ENCODE results near the gene TBX20.
"Not testable (repeated sequence)": the region's sequence is repeated elsewhere in the genome, so short reads cannot be mapped to it uniquely, and the experiment has no call there.

The TBX20 gene

DNA sequence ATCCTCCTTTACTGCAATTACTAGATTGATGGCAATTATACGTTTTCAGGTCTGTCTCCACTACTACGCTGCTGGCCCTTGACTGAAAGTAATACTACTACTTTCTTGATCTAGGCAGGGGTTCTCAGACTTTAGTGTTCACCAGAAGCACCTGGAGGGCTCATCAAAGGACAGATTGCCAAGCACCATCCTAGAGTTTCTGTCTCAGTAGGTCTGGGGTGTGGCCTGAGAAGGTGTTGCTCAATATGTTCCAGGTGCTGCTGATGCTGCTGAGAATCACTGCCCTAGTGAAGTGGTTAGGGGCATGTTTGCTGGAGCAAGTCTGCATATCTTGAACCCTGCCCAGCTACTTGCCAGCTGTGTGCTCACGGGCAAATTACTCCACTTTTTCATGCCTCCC lies 37.9 kb downstream of the TBX20 start:
- not testable (repeated sequence) for DNase-seq

DNA sequence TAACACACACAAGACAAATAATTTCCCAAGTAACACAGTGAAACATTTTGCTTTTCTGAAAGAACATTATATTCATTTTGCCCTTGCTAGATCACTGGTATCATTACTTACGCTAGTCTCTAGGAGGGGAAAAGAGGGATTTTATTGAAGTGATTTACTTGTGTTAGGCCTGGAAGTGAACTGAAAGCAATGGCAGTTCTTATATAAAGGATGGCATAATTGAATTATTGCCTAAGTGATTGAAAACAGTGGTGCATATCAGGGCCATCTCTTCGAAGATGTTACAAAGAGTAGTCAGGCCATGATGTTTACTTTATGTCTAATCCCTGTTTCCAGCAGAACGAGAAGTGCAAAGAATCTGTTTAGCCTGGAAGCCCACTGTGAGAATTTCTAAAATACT lies 38.8 kb downstream of the TBX20 start:
- not testable (repeated sequence) for DNase-seq

DNA sequence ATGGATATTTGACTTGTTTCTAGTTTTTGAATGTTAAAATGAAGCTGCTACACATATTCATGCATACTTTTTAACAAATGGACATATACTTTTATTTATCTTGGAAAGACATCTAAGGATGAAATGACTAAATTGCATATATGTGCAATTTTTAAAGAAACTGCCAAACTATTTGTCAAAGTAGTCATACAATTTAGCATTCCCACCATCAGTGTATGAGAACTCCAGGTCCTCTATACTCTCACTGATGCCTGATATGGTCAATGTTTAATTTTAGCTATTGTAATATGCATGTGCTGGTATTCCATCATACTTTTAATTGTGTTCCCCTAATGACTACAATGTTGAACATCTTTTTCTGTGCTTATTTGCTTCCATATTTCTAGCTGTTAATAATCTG lies 47.0 kb downstream of the TBX20 start:
- DNase-seq: not testable (repeated sequence)

DNA sequence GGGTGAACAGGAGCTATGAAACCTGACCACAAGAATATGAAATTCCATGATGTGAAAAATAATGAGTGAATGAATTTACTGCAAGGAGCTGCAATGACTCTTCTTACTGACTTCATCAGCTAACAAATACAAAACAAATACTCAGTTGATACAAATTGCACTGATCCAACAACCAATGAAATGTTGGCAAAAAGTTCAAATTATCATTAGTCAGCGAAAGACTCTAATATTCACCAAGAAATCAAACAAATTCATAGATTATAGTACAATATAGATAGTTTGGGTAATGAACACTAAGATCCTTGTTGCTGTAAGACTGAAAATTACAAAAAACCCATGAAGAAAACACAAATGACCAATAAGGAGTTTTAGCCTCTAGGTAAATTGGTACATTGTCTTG lies 49.0 kb downstream of the TBX20 start:
- DNase-seq: not testable (repeated sequence)

DNA sequence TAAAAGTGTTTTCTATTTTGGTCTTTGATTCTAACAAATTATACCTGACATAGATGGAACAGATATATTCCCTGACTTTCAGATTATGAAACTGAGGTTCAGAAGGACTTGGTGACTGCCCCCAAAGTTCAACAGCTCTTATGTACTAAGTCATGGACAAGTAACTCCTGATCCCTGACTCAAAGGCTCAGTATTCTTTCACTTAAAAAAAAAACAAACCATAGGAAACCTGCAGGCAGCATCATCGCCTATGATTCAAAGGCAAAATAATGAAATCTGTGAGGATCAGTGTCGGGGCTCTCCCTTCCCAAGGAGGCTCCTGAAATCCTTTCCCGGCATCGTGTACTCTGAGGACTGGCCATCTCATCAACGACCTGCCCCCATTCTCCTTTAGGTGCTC lies 49.9 kb downstream of the TBX20 start:
- not testable (repeated sequence) for DNase-seq

DNA sequence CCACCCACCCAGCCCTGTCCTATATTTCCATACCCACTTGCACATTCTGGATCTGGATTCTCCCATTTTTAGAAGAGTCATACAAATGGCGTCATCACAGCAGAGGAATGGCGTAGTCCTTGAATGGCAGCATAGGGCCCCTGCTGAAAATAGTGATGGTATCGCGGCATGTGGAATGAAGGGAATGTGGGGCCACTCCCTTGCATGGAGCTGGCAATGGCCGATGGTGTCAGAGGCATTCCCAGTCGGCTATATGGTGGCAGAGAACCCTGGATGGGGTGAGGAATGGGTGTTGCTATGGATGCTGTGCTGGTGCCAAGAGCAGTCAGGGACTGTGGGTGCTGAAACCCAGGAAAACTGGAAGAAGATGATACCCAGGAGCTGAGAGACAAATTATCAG lies 51.5 kb downstream of the TBX20 start:
- not testable (repeated sequence) for DNase-seq

DNA sequence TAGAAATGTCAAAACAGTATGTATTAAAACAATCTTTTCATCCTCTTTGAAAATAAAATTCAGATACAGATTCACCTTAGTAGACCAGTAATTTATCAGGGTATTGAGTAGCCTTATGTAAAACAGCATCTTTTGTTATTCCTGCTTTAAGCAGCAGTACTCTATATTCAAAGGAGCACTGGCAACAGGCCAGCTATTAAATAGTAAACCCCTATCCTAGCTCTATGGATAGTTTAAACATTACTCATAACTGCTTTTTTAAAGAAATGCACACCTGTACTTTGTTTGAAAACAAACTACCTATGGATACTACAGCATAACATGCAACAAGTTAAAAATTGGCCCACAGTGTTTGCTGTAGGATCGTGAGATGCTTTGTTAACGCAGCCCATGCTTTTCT lies 53.7 kb downstream of the TBX20 start:
- DNase-seq: not testable (repeated sequence)

DNA sequence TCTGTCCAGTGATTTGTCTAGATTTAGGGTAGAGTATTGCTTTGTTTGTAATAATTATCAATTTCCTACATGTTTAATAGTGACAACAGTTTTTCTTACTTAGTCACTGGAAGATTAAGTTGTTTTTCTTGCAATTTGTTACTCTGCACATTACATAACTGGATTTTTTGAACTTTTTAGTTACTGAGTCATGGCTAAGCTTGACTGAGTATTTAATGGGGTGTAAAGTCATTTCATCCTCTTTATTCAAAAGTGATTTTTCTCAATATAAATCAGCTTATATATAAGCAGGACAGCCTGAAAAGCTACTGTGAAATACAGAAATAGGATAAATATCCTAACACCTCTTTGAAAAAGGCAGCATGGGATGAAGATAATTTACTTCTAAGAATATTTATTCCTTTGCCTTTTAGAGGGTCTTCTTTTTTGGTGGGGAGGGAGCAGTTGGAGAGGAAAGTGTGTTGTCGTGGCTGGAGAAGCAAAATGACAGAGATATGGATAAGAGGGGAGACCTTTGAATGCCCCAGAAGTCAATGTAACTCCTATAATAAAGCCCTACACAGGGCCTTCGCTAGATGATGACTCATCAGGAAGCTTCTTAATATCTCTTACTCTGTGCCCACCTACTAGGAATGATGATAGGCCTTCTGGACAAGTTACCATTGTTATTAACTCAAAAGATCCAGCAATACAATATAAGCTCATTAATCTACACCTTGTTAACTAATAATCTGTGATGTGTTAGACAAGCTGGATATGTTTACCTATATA lies 55.3 kb downstream of the TBX20 start:
- DNase-seq: not testable (repeated sequence)

DNA sequence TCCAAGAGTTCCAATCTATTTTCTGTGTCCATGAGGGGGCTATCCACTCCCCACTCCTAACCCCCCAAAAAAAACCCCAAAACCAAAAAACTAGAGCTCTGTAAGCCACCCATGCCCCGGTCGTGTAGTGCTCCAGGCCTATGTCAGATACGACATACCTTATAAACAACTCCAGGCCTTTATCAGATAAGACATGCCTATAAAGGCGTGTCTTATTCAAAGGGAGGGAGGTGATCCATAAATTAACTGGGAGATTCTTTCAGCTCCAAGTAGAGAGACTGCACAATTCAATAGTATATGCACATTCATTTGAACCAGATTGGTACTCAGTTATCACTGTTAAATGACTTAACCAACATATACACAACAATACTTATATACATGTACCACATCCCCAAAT lies 62.3 kb downstream of the TBX20 start:
- DNase-seq: not testable (repeated sequence)

DNA sequence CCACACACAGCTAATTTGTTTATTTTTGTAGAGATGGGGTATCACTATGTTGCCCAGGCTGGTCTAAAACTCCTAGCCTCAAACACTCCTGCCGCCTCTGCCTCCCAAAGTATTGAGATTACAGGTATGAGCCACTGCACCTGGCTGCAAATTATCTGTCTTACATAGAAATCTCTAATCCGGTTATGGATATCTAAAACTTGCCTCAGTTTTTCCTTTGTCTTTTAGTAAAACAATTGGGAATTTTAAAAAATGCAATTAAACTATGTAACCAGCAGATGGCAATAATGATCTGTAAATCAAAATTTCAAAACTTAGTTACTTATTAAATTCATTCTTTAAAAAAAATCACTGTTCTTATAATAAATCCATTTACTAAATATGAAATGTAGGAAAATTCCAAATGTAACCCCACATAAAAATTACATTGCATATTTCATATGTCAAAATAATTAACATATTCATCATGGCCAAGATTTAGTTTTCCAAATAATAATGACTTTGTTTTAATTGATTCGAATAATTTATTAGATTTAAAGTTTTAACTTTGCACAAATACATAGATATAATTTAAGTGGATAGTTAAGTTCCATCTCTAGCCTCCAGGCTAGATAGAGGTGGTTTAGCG lies 63.6 kb downstream of the TBX20 start:
- not testable (repeated sequence) for DNase-seq

DNA sequence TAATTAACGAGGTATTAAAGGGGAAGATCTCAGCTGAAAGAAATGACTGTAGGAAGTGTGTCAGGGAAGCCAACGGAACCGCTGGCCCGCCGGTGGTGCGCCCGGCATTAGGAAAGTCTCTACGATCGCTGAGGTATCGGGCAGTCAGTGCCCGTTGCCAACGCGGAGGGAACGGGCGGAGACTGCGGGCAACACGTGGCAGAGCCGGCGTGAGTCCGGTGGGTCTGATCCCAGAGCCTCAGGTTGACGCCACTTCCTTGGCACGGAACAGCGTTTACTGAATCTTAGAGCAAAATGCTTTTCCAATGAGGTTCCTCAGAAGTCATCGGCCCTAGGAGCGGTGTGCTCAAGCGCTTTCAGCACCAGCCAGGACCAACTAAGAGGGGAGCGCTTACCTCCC lies 67.1 kb downstream of the TBX20 start:
- DNase-seq: peak; percentile 39

DNA sequence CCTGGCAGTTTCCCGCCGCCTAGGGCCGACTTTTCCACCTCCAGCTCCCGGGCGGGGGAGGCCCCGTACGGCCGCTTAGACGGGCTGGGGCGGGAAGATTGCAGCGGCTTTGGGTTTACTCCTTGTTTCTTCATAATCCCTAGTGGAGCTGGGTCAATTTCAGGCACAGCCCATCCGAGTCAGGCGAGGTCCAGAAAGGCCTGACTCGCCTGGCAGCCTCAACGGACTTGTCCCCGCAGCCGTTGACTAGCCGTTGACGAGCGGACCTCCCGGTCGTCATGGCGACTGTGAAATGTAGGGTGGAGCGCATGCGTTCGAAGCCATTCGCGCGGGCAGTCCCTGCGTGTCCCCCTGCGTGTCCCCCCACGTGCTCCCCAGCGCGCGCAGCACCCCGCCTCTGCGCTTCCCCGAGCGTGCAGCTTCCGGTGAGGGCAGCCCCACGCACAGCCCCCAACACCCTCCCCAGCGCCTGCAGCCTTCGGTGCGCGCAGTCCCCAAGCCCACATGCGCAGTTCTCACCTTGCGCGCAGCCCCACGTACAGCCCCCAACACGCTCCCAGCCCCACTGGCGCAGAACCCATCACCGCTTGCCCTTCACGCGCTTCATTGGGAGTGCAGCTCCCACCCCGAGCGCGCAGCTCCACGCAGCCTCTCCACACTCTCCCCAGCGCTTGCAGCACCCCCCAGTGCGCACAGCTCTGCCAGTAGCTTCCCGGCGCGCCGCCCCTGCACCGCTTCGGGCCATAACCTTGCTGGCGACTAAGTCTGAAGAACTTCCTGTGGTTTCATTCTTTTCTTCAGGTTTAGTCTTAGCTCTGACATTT lies 67.8 kb downstream of the TBX20 start:
- peak; percentile 70 for DNase-seq

DNA sequence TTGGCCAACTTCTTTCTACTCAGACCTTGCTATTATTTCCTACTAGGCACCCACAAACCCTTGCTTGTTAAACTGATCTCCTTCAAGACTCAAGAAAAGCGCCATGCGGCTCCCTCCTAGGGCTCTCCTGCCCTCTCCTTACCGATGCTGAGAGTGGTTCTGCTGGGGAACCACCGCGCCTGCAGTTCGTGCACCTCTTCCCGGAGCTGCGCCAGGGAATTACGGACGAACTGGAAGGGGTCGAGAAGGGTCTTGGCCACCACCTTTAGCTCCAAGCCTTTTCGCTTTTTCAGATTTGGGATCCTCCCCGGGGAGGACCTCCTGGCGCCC lies 68.4 kb downstream of the TBX20 start:
- not testable (repeated sequence) for DNase-seq

DNA sequence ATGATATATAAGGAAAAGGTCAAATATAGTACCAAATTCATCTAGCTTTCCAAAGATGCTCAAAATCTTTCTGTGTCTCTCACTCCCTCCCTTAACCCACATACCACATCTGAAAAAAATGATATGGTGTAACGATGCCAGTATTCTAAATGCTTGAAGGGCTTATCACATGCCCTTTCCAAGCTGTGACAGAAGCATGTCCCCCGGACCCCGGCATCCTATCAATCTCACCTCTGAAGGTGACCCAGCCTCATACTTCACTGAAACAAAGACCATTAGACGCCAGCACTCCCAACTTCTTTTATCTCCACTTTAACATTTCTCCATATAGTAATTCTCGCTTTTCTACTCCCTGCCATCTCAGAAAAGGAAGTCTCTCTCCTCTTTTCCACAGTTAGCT lies 68.9 kb downstream of the TBX20 start:
- DNase-seq: not testable (repeated sequence)

DNA sequence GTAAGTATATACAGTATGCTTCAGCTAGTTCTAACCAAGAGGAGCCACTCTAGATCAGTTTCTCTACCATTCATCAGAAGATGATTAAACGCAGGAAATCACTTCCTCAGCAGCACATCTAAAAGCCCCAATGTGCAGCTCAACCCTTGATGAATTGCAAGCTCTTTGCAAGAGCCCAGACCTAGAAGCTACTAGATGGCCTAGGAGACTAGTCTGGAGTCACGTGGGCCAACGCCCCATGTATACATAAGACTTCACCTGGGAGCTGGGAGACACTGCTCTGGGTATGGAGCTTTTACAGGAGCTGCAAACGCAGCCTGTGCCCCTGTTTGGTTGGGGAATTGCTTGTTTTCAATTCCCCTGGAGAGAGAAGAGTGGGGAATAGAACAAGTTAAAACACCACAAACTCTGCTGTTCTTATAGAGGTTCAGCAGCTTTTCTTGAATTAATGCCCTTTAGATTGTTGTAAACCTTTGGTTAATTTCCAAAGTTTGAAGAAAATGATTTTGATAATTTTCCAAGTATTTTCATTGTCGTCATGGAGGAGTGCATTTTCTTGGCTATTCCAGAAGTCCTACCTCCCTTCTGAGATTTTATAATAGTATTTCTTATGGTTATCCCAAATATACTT lies 69.9 kb downstream of the TBX20 start:
- DNase-seq: not testable (repeated sequence)

DNA sequence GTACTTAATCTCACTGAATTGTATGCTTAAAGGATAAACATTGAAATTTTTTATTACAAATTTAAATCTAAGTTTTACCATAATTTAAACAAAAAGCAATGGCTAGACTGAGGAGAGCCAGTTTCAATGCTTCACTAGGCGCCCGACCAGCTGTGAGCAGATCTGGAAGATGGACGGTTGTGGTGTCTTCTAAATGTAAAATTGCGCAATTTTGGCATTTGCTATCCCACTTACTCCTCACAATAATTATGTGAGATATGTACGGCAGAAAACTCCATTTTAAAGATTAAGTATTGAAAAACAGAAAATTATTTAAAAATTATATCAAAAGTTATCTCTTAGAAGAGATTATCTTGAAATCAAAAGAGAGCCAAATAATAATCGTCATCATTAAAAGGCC lies 73.2 kb downstream of the TBX20 start:
- DNase-seq: not testable (repeated sequence)

DNA sequence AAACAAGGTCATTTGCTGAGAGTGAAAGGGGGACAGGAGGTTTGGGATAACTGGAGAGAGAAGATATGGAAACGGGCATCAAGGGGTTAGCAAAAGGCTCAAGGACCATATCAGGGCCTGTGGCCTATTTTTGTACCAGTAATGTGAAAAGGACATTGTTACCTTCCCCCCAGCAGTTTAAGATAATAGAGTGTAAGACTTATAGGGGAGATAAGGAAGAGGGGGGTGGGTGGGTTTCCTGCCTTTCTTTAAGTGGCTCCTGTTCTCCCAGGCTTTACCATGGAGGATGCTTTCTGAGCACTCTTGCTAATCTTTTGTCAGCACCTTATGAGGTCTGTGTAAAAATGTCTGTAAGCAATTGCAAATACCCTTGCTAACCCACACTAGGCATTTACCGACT lies 80.7 kb downstream of the TBX20 start:
- DNase-seq: not testable (repeated sequence)

DNA sequence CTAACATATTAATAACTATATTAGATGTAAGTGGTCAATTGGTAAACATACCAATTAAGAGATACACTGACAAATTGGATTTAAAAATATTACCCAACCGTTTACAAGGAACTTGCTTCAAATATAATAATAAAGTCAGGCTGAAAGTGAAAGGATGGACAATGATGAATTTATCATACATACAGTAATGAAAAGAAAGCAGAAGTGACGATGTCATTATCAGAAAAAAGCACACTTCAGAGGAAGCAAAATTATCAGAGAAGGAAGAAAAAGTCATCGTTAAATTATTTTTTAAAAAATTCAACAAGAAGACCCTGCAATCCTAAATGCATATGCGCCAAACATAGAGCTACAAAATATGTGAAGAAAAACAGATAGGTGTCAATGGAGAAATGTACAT lies 81.8 kb downstream of the TBX20 start:
- not testable (repeated sequence) for DNase-seq

DNA sequence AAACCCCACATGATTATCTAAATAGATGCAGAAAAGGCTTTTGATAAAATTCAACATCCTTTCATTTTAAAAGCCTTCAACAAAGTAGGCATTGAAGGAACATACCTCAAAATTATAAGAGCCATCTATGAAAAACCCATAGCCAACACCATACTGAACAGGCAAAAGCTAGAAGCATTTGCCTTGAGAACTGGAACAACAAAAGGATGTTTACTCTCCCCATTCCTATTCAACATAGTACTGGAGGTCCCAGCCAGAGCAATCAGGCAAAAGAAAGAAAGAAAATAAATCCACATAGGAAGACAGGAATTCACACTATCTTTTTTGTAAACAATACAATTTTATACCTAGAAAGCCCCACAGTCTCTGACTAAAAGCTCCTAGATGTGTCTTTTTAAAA lies 86.2 kb downstream of the TBX20 start:
- DNase-seq: not testable (repeated sequence)

DNA sequence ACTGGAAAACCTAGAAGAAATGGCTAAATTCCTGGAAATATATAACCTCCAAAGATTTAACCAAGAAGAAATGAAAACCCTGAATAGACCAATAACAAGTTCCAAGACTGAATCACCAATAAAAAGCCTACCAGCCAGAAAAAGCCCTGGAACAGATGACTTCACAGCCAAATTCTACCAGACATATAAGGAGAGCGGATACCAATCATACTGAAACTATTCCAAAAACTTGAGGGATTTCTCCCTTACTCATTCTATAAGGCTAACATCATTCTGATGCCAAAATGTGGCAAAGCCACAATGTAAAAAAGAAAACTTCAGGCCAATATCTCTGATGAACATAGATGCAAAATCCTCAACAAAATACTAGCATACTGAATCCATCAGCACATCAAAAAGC lies 86.7 kb downstream of the TBX20 start:
- DNase-seq: not testable (repeated sequence)

DNA sequence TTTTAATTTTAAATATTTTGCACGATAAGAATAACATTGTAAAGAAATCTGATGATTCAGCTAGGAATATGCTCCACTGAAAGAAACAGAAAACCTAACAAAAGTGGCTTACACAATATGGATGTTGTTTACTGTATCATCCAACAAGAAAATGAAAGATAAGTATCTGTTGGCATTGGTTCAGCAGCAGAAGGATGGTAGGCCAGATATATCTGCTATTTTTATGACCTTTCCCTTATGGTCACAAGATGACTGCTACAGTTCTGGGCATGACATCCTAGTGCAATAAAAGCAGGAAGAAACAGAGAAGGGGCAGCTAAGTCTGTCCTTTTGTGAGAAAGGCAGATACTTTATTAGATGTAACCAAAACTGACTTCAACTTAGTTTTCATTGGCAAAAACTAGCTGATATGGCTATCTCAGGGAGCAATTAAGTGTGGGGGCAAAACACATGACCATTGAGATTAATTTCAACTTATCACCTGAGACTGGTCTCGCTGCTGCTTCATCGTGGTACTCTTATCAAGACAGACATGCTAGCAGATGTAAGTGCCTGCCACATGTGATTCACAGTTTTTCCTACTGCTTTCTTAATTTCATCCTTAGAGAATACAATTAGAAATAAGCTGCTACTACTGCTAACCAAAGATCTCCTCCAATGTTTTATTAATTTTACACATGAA lies 92.7 kb downstream of the TBX20 start:
- not testable (repeated sequence) for DNase-seq
